Measurements from ENCODE around the gene S100A8. TPM values are rescaled to one million over a fixed set of nuclear protein-coding genes. Genes with fewer than 3 reads are reported as not detected.

The S100A8 gene
- total and polyA plus RNA-seq, 9 donors = 5.3 to 60.5 (median 9.1) TPM

DNA sequence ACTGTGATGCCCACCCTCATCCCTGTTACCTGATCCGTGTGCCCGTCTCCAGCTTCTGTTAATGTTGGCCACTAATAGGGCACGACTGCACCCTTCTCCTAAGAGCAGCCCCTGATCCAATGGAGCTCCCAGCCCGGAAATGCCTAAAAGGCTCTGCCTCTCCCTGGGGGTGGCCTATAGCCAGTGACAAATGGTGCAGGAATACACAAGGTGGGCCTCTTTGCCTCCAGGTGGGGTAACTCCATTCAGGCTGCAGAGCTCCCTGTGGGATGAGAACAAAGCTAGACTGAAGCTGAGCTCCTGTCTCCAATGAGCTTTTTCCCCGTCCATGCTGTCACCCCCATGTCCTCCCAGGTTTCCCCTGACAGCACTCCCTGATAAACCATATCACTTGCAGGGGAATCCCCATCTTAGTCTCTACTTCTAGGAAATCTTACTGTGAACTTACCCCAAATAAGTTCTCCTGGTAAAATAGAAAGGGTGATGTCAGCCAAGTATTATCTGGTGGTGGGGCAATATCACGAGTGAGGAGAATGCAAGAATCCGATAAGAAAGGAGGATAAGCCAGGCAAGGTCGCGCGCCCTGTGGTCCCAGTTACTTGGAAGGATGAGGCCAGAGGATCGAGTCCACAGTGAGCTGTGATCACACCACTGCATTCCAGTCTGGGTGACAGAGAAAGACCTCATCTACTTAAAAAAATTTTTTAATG lies 44.0 kb upstream of the S100A8 start:
- H3K4me3 ChIP-seq = no peak overlapping the region
- TF ChIP-seq EP300 (IDR thresholded peaks at IDR 0.05) (no peak), POLR2A (IDR thresholded peaks at IDR 0.05) (no peak)
- TF ChIP-seq, protein P1, sequence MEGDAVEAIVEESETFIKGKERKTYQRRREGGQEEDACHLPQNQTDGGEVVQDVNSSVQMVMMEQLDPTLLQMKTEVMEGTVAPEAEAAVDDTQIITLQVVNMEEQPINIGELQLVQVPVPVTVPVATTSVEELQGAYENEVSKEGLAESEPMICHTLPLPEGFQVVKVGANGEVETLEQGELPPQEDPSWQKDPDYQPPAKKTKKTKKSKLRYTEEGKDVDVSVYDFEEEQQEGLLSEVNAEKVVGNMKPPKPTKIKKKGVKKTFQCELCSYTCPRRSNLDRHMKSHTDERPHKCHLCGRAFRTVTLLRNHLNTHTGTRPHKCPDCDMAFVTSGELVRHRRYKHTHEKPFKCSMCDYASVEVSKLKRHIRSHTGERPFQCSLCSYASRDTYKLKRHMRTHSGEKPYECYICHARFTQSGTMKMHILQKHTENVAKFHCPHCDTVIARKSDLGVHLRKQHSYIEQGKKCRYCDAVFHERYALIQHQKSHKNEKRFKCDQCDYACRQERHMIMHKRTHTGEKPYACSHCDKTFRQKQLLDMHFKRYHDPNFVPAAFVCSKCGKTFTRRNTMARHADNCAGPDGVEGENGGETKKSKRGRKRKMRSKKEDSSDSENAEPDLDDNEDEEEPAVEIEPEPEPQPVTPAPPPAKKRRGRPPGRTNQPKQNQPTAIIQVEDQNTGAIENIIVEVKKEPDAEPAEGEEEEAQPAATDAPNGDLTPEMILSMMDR (IDR thresholded peaks at IDR 0.05) = no peak
- no peak overlapping the region for H3K27ac ChIP-seq
- H3K9me3 ChIP-seq = no peaks in the 10 kb centered on the region
- DNase-seq = no peak
- H3K4me1 ChIP-seq (ENCODE audit: insufficient read depth) = no peaks in the 10 kb centered on the region
- 68 to 77% (median 76%) methylated on average over 11 of the region's 11 CpGs for WGBS, 3 donors
- H3K27me3 ChIP-seq = no peaks in the 10 kb centered on the region
- H3K36me3 ChIP-seq = no peaks in the 10 kb centered on the region
- intact Hi-C loops (cut with DNase I) = no loop called here

GRCh38 chr1:153432874-153433681 lies 42.2 kb upstream of the S100A8 start:
- no peaks in the 10 kb centered on the region for H3K36me3 ChIP-seq
- H3K4me3 ChIP-seq = no peak overlapping the region
- no peaks in the 10 kb centered on the region for H3K27me3 ChIP-seq
- intact Hi-C loops (cut with DNase I) = no loop called here
- no peaks in the 10 kb centered on the region for H3K4me1 ChIP-seq (ENCODE audit: insufficient read depth)
- no peaks in the 10 kb centered on the region for H3K9me3 ChIP-seq
- no peak overlapping the region for H3K27ac ChIP-seq
- 34 to 50% (median 40%) methylated on average over 9 of the region's 9 CpGs for WGBS, 3 donors
- TF ChIP-seq POLR2A (IDR thresholded peaks at IDR 0.05) = no peak
- no peak for TF ChIP-seq EP300 (IDR thresholded peaks at IDR 0.05)
- TF ChIP-seq, protein P1 (IDR thresholded peaks at IDR 0.05) = no peak
- no peak for DNase-seq

- no peaks in the 10 kb centered on the region for H3K4me1 ChIP-seq (ENCODE audit: insufficient read depth)
- 68 to 74% (median 71%) methylated on average over 4 of the region's 4 CpGs for WGBS, 3 donors
- H3K27me3 ChIP-seq = no peaks in the 10 kb centered on the region
- intact Hi-C loops (cut with DNase I) = no loop called here
- no peak overlapping the region for H3K4me3 ChIP-seq
- no peak overlapping the region for H3K27ac ChIP-seq
- H3K36me3 ChIP-seq = no peaks in the 10 kb centered on the region
- H3K9me3 ChIP-seq = no peaks in the 10 kb centered on the region
- TF ChIP-seq POLR2A (IDR thresholded peaks at IDR 0.05) (no peak), EP300 (IDR thresholded peaks at IDR 0.05) (no peak)
- TF ChIP-seq, protein P1 (IDR thresholded peaks at IDR 0.05) = no peak
- no peak for DNase-seq
Measured at GRCh38 chr1:153431928-153432327, 41.1 kb upstream of the S100A8 start.

DNA sequence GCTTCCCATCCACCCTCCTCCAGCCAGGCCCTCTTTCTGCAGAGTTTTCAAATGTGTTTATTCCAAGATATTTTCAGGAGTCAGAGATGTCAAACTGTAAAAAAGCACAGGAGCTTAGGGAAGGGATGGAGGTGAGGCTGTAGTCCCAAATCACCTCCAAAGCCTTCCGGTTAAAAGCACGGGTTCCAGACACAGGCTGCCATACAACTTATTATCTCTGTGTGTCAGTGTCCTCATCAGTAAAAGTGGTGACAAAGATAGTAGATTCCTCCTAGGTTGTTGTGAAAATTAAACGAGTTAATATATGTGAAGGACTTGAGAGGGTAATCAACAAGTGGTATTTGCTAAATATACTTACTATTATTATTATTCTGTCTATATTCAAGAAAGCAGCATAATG lies 40.6 kb upstream of the S100A8 start:
- H3K9me3 ChIP-seq = no peaks in the 10 kb centered on the region
- no peaks in the 10 kb centered on the region for H3K36me3 ChIP-seq
- intact Hi-C loops (cut with DNase I) = no loop called here
- DNase-seq = no peak
- no peak overlapping the region for H3K4me3 ChIP-seq
- TF ChIP-seq POLR2A (IDR thresholded peaks at IDR 0.05) = no peak
- TF ChIP-seq, protein P1 (IDR thresholded peaks at IDR 0.05) = no peak
- no peak for TF ChIP-seq EP300 (IDR thresholded peaks at IDR 0.05)
- H3K27ac ChIP-seq = no peak overlapping the region
- no peaks in the 10 kb centered on the region for H3K4me1 ChIP-seq (ENCODE audit: insufficient read depth)
- 75 to 87% (median 77%) methylated on average over 3 of the region's 3 CpGs for WGBS, 3 donors
- no peaks in the 10 kb centered on the region for H3K27me3 ChIP-seq
